Sigmoid colon (tissue), 4 donors: ENCODE results near the gene C6orf89.

Source experiments
- POLR2AphosphoS5 ChIP-seq, 4 donors: sonication (generic); formaldehyde crosslinking; IDR thresholded peaks; one replicate each; pipeline ENCODE4 v1.6.1; 2017; ENCODE audit warnings: antibody characterized with exemption in 4 of 4
- TF ChIP-seq, protein P1 (sequence below), 4 experiments: fragments of 450-650 bp in 3 of 4; fragments of 200-600 bp in 1 of 4; IDR thresholded peaks; one replicate each; pipeline ENCODE4 v1.5.1; 2016 to 2019; ENCODE audit warnings: antibody characterized with exemption in 4 of 4, mild to moderate bottlenecking in 3 of 4, moderate library complexity in 2 of 4

DNA sequence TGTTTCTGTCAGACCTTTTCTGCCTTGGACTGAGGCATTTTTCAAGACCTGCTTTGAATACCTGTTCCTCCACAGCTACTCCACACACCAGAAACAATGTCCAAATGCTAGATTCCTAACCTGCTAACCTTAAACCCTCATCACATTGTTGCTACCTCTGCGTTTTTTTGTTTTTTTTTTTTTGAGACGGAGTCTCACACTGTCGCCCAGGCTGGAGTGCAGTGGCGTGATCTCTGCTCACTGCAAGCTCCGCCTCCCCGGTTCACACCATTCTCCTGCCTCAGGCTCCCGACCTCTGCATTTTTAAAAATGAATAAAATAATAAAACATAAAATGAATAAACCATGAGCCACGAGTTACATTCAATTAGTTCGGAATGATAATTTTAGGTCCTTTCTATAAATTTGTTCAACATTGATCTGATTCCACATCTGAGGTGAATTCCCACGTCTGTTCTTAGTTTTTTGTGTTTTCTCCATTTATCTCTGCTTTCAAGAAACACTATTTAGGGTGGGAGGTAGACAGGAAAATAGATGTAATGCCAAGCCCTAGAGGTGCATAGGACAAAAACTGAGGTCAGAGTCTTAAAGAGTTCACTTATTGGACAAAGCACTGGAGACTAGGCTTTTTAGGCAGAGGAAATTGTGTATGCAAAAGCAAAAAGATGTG lies 1.3 kb downstream of the C6orf89 start:
- TF ChIP-seq POLR2AphosphoS5 (IDR thresholded peaks at IDR 0.05): no peak
- TF ChIP-seq, protein P1, sequence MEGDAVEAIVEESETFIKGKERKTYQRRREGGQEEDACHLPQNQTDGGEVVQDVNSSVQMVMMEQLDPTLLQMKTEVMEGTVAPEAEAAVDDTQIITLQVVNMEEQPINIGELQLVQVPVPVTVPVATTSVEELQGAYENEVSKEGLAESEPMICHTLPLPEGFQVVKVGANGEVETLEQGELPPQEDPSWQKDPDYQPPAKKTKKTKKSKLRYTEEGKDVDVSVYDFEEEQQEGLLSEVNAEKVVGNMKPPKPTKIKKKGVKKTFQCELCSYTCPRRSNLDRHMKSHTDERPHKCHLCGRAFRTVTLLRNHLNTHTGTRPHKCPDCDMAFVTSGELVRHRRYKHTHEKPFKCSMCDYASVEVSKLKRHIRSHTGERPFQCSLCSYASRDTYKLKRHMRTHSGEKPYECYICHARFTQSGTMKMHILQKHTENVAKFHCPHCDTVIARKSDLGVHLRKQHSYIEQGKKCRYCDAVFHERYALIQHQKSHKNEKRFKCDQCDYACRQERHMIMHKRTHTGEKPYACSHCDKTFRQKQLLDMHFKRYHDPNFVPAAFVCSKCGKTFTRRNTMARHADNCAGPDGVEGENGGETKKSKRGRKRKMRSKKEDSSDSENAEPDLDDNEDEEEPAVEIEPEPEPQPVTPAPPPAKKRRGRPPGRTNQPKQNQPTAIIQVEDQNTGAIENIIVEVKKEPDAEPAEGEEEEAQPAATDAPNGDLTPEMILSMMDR (IDR thresholded peaks at IDR 0.05): no peak
